ENCODE measurements around the gene ADGRV1.

The ADGRV1 gene

GRCh38 chr5:90947667-90948066, 389.1 kb downstream of the ADGRV1 start:
- no peak for DNase-seq (ENCODE audit: low read depth in 1 of 2, low spot score in 1 of 2)
- H3K27ac ChIP-seq (replicated peaks), result no peak overlapping the region
- TF ChIP-seq SPI1 (IDR thresholded peaks at IDR 0.05; ENCODE audit: borderline replicate concordance, low read depth) (no peak), REST (IDR thresholded peaks at IDR 0.05; ENCODE audit: insufficient replicate concordance, low read depth) (no peak), POLR2AphosphoS5 (IDR thresholded peaks at IDR 0.05; ENCODE audit: low read depth) (no peak), GABPA (IDR thresholded peaks at IDR 0.05; ENCODE audit: low read depth) (no peak), CTCF (IDR thresholded peaks at IDR 0.05; ENCODE audit: insufficient read depth, low read length) (no peak)
- H3K27me3 ChIP-seq (ENCODE audit: insufficient read depth, poor library complexity, severe bottlenecking), result no peaks in the 10 kb centered on the region
- H3K4me3 ChIP-seq (replicated peaks; ENCODE audit: insufficient read depth, low read length), result no peak overlapping the region

DNA sequence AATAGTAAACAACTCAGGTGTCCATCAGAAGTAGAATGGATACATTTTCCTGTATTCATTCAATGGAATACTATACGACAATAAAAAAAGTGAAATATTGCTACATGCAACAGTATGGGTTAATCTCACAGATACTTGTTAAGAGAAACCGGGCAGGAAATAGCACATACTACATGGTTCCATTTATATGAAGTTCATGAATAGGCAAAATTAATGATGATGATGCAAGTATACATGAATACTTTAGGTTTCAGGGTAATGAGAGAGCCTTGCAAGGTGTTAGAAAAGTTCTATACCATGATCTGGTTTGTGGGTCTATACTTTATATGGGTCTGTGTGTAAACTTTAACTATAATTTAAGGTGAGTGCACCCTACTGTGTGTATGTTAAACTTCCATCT, 390.4 kb downstream of the ADGRV1 start:
- Histone ChIP-seq H3K4me3 (replicated peaks; ENCODE audit: insufficient read depth, low read length) (no peak overlapping the region), H3K27me3 (ENCODE audit: insufficient read depth, poor library complexity, severe bottlenecking) (no peaks in the 10 kb centered on the region), H3K27ac (replicated peaks) (no peak overlapping the region)
- no peak for TF ChIP-seq REST (IDR thresholded peaks at IDR 0.05; ENCODE audit: insufficient replicate concordance, low read depth)
- no peak for TF ChIP-seq SPI1 (IDR thresholded peaks at IDR 0.05; ENCODE audit: borderline replicate concordance, low read depth)
- TF ChIP-seq GABPA (IDR thresholded peaks at IDR 0.05; ENCODE audit: low read depth), result no peak
- no peak for TF ChIP-seq CTCF (IDR thresholded peaks at IDR 0.05; ENCODE audit: insufficient read depth, low read length)
- TF ChIP-seq POLR2AphosphoS5 (IDR thresholded peaks at IDR 0.05; ENCODE audit: low read depth), result no peak
- DNase-seq (ENCODE audit: low read depth in 1 of 2, low spot score in 1 of 2), result no peak

- no peak for DNase-seq (ENCODE audit: low read depth in 1 of 2, low spot score in 1 of 2)
- TF ChIP-seq SPI1 (IDR thresholded peaks at IDR 0.05; ENCODE audit: borderline replicate concordance, low read depth) (no peak), REST (IDR thresholded peaks at IDR 0.05; ENCODE audit: insufficient replicate concordance, low read depth) (no peak), POLR2AphosphoS5 (IDR thresholded peaks at IDR 0.05; ENCODE audit: low read depth) (no peak), CTCF (IDR thresholded peaks at IDR 0.05; ENCODE audit: insufficient read depth, low read length) (no peak), GABPA (IDR thresholded peaks at IDR 0.05; ENCODE audit: low read depth) (no peak)
- Histone ChIP-seq H3K4me3 (replicated peaks; ENCODE audit: insufficient read depth, low read length) (no peak overlapping the region), H3K27ac (replicated peaks) (no peak overlapping the region), H3K27me3 (ENCODE audit: insufficient read depth, poor library complexity, severe bottlenecking) (no peaks in the 10 kb centered on the region)
Observed at GRCh38 chr5:90949469-90950358, 391.1 kb downstream of the ADGRV1 start.

All from HL-60 (cell line).